ENCODE data around the gene U2AF2.

DNA sequence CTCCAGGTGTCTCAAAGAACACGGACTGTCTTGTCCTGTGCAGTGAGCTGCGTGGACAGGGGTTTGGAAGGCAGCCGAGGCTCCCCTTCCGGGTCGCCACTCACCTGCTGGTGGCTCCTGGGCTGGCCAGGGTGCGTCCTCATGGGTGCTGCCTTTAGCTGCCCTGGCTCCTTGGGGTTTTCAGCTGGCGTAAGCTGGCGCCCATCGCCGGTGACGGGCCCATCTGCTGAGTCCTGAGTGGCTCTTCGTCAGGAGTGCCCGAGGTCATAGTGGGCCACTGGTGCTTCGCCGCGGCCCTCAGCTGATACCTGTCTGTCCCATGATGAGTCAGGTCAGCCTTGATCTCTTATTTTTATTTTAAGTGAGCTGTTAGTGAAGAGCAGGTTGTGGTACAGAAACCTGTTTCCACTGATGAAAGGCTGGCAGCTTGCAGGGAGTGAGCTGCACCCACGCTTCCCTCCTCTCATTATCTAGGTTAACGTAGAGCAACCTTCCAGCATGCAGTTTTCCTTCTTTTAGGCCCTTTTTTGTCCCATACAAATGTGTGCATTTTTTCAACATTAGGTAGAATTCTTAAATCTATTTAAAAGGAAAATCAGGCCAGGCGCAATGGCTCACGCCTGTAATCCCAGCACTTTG is 38.6 kb downstream of the U2AF2 start:
- TF ChIP-seq EZH2 (IDR thresholded peaks at IDR 0.05; ENCODE audit: insufficient read depth, poor library complexity, severe bottlenecking), result no peak
- TF ChIP-seq EZH2phosphoT487 (IDR thresholded peaks at IDR 0.05; ENCODE audit: insufficient read depth, low read depth), result no peak

All from GM23248 (cell line).